ENCODE results near the gene SLC36A3. TPM values are rescaled to one million over a fixed set of nuclear protein-coding genes. Genes with fewer than 3 reads are reported as not detected.
"Not testable (repeated sequence)": the region's sequence is repeated elsewhere in the genome, so short reads cannot be mapped to it uniquely, and the experiment has no call there.

The SLC36A3 gene
- total RNA-seq, 2 donors from 2014 or later, result 0.28 TPM; not detected in 1

DNA sequence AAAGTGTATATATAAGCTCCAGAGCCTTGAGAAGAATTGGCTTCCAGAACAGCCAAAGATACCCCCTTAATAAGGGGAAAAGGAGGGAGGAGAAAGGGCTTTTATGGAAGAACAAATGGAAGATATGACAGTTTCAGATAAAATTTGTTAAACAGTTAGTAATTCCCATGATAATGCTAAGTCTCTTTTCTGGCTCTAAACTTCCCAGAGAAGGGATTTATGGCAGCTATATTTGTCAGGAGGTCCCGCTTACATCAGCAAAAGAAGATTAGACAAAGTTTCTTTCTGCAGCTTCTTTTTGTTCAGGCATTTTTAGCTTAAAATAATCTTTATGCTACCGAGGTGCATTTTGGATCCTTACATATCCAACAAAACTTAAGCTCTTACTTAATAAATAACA, 14.3 kb upstream of the SLC36A3 start:
- intact Hi-C loops (cut with DNase I), result no loop called here
- WGBS, result 70% methylated on average over 2 of the region's 2 CpGs
- Histone ChIP-seq H3K4me3 (no peak overlapping the region), H3K36me3 (no peaks in the 10 kb centered on the region), H3K4me1 (replicated peaks) (no peaks in the 10 kb centered on the region), H3K9me3 (no peaks in the 10 kb centered on the region), H3K27ac (no peak overlapping the region), H3K27me3 (replicated peaks; ENCODE audit: insufficient read depth) (no peaks in the 10 kb centered on the region)
- TF ChIP-seq POLR2AphosphoS5 (IDR thresholded peaks at IDR 0.05) (no peak), POLR2A (IDR thresholded peaks at IDR 0.05) (no peak), CTCF (IDR thresholded peaks at IDR 0.05) (no peak)
- DNase-seq (ENCODE audit: low spot score), result no peak

- 53% methylated on average over 8 of the region's 8 CpGs for WGBS
- Histone ChIP-seq H3K27me3 (replicated peaks; ENCODE audit: insufficient read depth) (no peaks in the 10 kb centered on the region), H3K9me3 (no peaks in the 10 kb centered on the region), H3K4me1 (replicated peaks) (no peaks in the 10 kb centered on the region), H3K27ac (no peak overlapping the region), H3K4me3 (no peak overlapping the region), H3K36me3 (no peaks in the 10 kb centered on the region)
- TF ChIP-seq POLR2A (IDR thresholded peaks at IDR 0.05), result no peak
- TF ChIP-seq POLR2AphosphoS5 (IDR thresholded peaks at IDR 0.05), result peak; percentile 67
- TF ChIP-seq CTCF (IDR thresholded peaks at IDR 0.05), result peak; percentile 72 to 81 (median 76)
- peak; percentile 75 for DNase-seq (ENCODE audit: low spot score)
- intact Hi-C loops (cut with DNase I), result no loop called here
Observed at GRCh38 chr5:151315998-151316597, 12.5 kb upstream of the SLC36A3 start.

DNA sequence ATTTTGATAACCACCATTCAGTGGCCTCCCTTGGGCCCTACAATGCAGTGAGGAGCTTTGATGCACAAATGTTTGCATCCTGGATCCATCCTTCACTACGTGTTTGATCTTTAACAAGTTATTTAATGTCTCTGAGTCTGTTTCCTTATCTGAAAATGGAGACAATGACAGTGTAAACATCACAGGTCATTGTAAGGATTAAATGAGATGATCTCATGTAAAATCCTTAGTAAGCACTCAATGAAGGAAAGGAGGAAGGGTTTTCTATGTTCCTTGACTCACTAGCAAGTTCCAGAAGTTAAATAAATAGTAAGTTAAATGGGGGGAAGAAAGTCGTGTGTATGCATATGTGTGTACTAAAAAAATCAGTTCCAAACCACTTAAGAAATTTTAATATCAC, 9.8 kb upstream of the SLC36A3 start:
- Histone ChIP-seq H3K4me3 (no peak overlapping the region), H3K27ac (no peak overlapping the region), H3K36me3 (no peaks in the 10 kb centered on the region), H3K27me3 (replicated peaks; ENCODE audit: insufficient read depth) (no peaks in the 10 kb centered on the region), H3K4me1 (replicated peaks) (no peaks in the 10 kb centered on the region), H3K9me3 (no peaks in the 10 kb centered on the region)
- TF ChIP-seq POLR2AphosphoS5 (IDR thresholded peaks at IDR 0.05), result no peak
- TF ChIP-seq POLR2A (IDR thresholded peaks at IDR 0.05), result no peak
- intact Hi-C loops (cut with DNase I), result no loop called here
- DNase-seq (ENCODE audit: low spot score), result no peak
- WGBS, result 36% methylated on average over 2 of the region's 2 CpGs

DNA sequence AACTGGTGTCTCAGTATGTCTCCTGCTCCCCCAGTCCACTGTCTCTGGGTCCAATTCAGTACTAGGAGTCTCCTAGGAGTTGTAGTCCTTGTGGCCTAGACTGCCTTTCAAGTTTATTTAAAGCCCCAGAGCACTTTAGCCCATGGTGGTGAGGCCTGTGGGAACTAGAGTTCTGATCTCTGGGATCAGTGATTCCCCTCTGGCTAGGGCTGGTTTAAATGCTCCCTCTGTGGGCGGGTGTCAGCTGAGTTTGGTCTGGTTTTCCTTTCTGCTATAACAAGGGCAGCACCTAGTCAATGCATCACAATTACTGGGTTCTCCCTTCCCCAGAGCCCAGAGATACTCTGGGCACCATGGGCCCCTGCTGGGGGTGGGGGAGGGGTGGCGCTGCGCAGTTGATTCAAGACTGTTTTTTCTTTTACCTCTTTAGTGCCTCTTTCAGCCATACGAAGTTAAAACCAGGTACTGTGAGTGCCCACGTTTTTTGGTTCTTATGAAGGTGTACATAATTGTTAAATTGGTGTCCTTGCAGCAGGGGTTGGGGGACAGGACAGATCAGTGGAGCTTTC, 9.3 kb upstream of the SLC36A3 start:
- no peak overlapping the region for H3K27ac ChIP-seq
- no peak overlapping the region for H3K4me3 ChIP-seq
- H3K36me3 ChIP-seq, result no peaks in the 10 kb centered on the region
- H3K4me1 ChIP-seq (replicated peaks), result no peaks in the 10 kb centered on the region
- intact Hi-C loops (cut with DNase I), result no loop called here
- TF ChIP-seq POLR2A (IDR thresholded peaks at IDR 0.05) (no peak), CTCF (IDR thresholded peaks at IDR 0.05) (no peak), POLR2AphosphoS5 (IDR thresholded peaks at IDR 0.05) (no peak)
- H3K9me3 ChIP-seq, result no peaks in the 10 kb centered on the region
- DNase-seq (ENCODE audit: low spot score), result no peak
- no peaks in the 10 kb centered on the region for H3K27me3 ChIP-seq (replicated peaks; ENCODE audit: insufficient read depth)
- 80% methylated on average over 5 of the region's 5 CpGs for WGBS

GRCh38 chr5:151310932-151311331, 7.4 kb upstream of the SLC36A3 start:
- Histone ChIP-seq H3K27ac (no peak overlapping the region), H3K9me3 (no peaks in the 10 kb centered on the region), H3K36me3 (no peaks in the 10 kb centered on the region), H3K27me3 (replicated peaks; ENCODE audit: insufficient read depth) (no peaks in the 10 kb centered on the region), H3K4me3 (no peak overlapping the region), H3K4me1 (replicated peaks) (no peaks in the 10 kb centered on the region)
- intact Hi-C loops (cut with DNase I), result no loop called here
- TF ChIP-seq POLR2A (IDR thresholded peaks at IDR 0.05), result no peak
- TF ChIP-seq CTCF (IDR thresholded peaks at IDR 0.05), result no peak
- TF ChIP-seq POLR2AphosphoS5 (IDR thresholded peaks at IDR 0.05), result no peak
- no peak for DNase-seq (ENCODE audit: low spot score)

DNA sequence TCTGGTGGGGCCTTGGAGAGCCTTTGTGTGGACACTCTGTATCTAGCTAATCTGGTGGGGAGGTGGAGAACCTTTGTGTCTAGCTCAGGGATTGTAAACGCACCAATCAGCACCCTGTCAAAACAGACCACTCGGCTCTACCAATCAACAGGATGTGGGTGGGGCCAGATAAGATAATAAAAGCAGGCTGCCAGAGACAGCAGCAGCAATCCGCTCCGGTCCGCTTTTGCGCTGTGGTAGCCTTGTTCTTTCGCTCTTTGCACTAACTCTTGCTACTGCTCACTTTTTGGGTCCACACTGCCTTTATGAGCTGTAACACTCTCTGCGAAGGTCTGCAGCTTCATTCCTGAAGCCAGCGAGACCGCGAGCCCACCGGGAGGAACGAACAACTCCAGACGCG, 6.3 kb upstream of the SLC36A3 start:
- H3K4me1 ChIP-seq (replicated peaks); H3K9me3 ChIP-seq; H3K27ac ChIP-seq; H3K27me3 ChIP-seq (replicated peaks; ENCODE audit: insufficient read depth); intact Hi-C loops (cut with DNase I); H3K4me3 ChIP-seq; DNase-seq (ENCODE audit: low spot score); H3K36me3 ChIP-seq: not testable (repeated sequence)
- 95% methylated on average over 15 of the region's 15 CpGs for WGBS

DNA sequence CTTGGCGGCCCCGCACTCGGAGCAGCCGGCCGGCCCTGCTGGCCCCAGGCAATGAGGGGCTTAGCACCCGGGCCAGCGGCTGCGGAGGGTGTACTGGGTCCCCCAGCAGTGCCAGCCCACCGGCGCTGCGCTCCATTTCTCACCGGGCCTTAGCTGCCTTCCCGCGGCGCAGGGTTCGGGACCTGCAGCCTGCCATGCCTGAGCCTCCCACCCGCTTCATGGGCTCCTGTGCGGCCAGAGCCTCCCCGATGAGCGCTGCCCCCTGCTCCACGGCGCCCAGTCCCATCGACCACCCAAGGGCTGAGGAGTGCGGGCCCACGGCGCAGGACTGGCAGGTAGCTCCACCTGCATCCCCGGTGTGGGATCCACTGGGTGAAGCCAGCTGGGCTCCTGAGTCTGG, 5.7 kb upstream of the SLC36A3 start:
- H3K4me1 ChIP-seq (replicated peaks); H3K36me3 ChIP-seq; DNase-seq (ENCODE audit: low spot score); intact Hi-C loops (cut with DNase I); H3K27me3 ChIP-seq (replicated peaks; ENCODE audit: insufficient read depth); H3K4me3 ChIP-seq; H3K27ac ChIP-seq; H3K9me3 ChIP-seq: not testable (repeated sequence)
- 97% methylated on average over 26 of the region's 27 CpGs for WGBS
